HG03378 (cell line): ENCODE data around the gene SAC3D1.
"Not testable (repeated sequence)": the region's sequence is repeated elsewhere in the genome, so short reads cannot be mapped to it uniquely, and the experiment has no call there.

Experiments
- ATAC-seq: cut with Tn5 transposase; IDR thresholded peaks from one replicate; pipeline ENCODE4 v1.9.1; 2021; ENCODE audit warnings: mild to moderate bottlenecking, moderate library complexity; ENCODE audit not compliant: unreplicated experiment

The SAC3D1 gene

DNA sequence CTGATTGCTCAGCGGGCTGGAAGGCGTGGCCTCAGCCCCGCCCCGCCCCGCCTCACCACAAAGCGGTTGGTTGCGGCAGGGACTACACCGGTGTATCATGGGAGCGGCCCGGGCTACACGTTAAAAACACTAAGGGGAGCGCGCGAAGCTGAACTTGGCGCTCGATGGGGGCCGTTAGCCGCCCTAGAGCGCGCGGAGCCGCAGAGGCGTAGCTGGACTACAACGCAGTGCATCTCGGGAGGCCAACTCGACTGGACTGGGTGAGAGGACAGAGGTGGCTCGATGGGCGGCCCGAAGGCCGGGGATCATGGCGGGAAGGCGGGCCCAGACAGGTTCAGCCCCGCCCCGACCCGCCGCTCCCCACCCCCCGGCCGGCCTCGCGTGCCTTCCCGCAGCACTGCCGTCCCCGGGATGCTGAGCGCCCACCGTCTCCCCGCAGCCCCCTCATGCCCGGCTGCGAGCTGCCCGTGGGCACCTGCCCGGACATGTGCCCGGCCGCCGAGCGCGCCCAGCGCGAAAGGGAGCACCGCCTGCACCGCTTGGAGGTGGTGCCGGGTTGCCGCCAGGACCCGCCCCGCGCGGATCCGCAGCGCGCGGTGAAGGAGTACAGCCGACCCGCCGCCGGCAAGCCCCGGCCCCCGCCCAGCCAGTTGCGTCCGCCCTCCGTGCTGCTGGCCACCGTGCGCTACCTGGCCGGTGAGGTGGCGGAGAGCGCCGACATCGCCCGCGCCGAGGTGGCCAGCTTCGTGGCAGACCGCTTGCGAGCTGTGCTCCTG, at the start of gene SAC3D1:
SAC3D1 (plus strand) TSS at position 364 of the 776 bp plus-strand sequence; CDS start at position 447, 83 bp downstream.
- peak; percentile 75 for ATAC-seq

DNA sequence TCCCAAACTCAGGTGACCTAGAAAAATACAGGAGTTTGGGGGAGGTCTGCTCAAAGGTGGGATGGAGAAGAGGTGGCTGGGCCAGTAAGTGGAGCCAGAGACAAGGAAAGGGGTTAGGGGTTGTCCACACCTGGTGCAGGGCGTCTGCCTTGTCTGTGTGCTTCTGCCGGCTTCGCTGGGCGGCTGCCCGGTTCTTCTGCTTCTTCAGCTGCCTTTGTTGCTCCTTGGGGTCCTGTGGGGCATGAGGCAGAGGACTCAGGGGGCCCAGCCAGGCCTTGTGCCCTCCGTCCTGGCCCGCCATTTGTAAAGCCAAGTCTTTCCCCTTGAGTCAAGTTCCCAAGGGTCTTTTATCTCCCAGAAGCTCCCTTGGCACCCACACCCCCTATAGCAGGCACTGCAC, 46.7 kb upstream of the SAC3D1 start:
- no peak for ATAC-seq

- ATAC-seq = no peak
Observed at GRCh38 chr11:64996327-64996709, 44.7 kb upstream of the SAC3D1 start.

- ATAC-seq = no peak
Observed at GRCh38 chr11:64996710-64997380, 44.2 kb upstream of the SAC3D1 start, which contains the start of gene BATF2. BATF2 (minus strand) TSS chr11:64996971; CDS start chr11:64996914, 57 bp downstream.

GRCh38 chr11:64998141-64998540, 42.9 kb upstream of the SAC3D1 start:
- ATAC-seq = no peak

GRCh38 chr11:64998690-64999431, 42.1 kb upstream of the SAC3D1 start:
- ATAC-seq = no peak

DNA sequence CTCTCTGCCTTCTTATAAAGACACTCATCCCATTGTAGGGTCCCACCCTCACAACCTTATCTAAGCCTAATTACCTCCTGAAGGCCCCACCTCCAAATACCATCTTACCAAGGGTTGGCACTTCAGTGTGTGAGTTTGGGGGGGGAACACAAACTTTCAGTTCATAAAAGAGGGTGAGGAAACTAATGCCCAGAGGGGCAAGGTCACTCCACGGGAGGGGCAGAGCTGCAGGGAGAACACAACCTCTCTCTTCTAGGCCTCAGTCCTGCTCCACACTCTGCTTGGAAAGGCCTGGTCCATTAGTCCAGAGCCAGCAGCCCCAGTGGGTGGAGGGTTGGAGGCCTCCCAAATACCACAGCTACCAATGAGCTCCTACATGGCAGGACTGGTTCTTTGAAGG, 41.5 kb upstream of the SAC3D1 start:
- ATAC-seq = no peak

- no peak for ATAC-seq
Observed at GRCh38 chr11:65002706-65003105, 38.3 kb upstream of the SAC3D1 start.

DNA sequence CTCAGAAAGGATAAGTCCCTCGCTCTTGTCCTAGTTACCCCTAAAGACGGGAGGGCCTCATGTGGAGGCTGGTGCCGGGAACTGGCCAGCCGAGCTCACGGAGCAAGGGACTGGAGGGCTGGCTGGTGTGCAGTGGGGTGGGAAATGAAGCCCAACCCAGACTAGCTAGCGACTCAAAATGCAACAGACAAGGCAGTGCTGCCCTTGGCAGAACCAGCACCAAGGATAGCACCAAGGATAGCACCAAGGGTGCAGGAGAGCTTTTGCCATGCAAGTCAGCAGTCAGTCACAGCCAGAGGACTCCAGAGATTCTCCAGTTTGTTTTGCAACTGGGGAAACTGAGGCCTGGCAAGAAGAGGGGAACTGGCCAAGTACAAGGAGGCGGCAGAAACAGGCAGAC, 37.7 kb upstream of the SAC3D1 start:
- ATAC-seq = no peak

DNA sequence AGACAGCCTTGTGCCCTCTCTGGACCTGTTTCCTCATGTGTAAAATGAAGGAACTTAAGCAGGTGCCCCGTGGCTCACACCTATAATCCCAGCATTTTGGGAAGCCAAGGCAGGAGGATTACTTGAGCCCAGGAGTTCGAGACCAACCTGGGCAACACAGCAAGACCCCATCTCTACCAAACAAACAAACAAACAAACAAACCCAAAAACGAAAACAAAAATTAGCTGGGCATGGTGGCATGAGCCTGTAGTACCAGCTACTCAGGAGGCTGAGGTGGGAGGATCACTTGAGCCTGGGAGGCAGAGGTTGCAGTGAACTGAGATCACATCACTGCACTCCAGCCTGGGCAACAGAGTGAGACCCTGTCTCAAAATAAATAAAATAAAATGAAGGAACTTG, 37.0 kb upstream of the SAC3D1 start:
- not testable (repeated sequence) for ATAC-seq

GRCh38 chr11:65008016-65008415, 33.0 kb upstream of the SAC3D1 start:
- no peak for ATAC-seq

- no peak for ATAC-seq
Observed at GRCh38 chr11:65008873-65009272, 32.1 kb upstream of the SAC3D1 start.

- peak; percentile 59 for ATAC-seq
Observed at GRCh38 chr11:65013130-65013887, 27.7 kb upstream of the SAC3D1 start.

DNA sequence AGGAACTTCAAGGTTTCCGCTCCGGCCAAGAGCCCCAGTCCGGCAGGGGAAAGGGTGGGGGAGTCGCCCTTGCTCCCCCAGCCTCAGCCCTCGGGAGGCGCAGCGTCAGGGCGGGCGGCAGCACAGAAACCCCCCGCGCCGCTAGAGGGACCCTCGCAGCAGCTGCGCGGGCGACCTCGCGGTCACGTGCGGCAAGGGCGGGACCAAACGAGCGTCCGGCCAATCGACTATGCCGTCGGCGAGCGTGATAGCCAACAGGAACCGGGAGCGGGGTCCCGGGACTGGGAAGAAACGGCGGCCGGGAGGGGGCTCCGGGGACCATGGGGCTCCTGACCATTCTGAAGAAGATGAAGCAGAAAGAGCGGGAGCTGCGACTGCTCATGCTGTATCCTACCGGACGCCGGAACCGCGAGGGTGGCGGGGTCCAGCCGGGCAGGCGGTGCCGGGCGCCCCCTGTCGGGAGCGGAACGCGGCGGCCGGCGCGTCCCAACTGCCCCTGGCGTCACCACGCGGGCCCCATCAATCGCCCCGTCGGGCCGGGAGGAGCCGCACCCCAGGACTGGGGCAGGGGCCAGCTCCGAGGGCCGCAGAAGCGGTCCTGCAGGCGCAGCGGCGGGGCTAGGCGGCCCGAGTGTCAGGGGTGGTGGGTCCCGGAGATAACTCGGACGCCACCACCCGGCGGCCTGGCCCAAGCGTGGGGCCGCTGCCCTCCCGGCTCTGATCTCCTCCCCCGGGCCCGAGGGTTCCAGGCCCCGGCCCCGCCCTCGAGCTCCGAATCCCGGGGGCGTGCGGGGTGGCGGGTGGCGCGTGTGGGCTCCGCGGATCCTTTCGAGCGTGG, 26.9 kb upstream of the SAC3D1 start, which contains the start of gene ARL2:
ARL2 (plus strand) TSS at position 273 of the 838 bp plus-strand sequence; CDS start at position 321, 48 bp downstream.
- peak; percentile 50 for ATAC-seq

DNA sequence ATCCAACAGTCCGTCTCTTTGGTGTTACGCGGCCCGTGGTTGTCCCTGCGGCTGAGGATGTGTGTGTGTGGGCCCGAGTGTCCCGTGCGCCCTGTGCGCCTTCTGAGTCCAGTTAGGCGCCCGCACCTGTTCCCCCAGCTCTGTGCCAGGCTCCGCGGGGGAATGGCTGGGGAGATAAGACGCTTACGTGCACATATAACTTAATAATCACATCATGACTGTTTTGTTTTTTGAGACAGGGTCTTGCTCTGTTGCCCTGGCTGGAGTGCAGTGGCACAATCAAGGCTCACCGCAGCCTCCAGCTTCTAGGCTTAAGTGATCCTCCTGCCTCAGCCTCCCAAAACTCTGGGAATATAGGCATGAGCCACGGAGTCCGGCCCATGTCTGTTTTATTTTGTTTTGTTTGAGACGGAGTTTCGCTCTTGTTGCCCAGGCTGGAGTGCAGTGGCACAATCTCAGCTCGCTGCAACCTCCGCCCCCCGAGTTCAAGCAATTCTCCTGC, 26.2 kb upstream of the SAC3D1 start:
- ATAC-seq = no peak

DNA sequence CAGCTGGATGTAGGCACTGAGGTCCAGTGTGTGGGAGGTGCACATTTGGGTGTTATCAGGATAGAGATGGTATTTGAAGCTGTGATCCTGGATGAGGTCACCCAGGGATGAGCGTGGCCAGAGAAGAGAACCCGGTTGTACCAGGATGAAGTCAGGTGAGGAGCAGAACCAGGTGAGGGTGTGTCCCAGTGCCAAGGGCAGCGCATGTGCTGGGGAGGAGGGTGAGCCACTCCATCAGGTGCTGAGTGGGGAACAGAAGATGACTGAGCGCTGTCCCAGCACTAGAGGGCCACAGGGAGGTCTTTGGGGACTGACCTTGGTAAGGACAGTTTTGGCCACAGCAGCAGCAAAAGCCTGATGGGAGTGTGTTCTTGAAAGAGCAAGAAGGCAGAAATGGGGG, 24.3 kb upstream of the SAC3D1 start:
- ATAC-seq = no peak

GRCh38 chr11:65017937-65018336, 23.1 kb upstream of the SAC3D1 start:
- no peak for ATAC-seq

- ATAC-seq = no peak
Observed at GRCh38 chr11:65019824-65020223, 21.2 kb upstream of the SAC3D1 start.

DNA sequence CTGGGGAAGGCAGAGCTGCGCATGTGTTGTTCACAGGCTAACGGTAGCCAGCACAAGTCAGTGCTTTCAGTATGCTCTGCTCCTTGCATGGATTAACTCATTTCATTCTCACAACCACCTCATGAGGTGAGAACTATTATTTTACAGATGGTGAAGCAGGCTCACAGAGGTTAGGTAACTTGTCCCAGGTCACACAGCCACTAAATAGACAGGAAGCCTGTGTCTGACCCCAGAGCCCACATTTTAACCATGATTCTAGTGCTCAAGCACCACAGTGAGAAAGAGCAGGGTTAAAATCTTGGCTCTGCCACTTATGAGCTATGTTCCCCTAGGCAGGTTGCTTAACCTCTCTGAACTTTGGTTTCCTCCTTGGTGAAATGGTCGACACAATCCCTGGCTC, 20.0 kb upstream of the SAC3D1 start:
- ATAC-seq = no peak

- no peak for ATAC-seq
Observed at GRCh38 chr11:65021509-65021908, 19.5 kb upstream of the SAC3D1 start.
